Measurements from ENCODE around the gene PIN1.

- TF ChIP-seq EP300 (IDR thresholded peaks at IDR 0.05; ENCODE audit: borderline replicate concordance) (no peak), CEBPB (IDR thresholded peaks at IDR 0.05) (no peak), TAF1 (IDR thresholded peaks at IDR 0.05; ENCODE audit: low read depth) (no peak), NFIC (IDR thresholded peaks at IDR 0.05) (no peak), YY1 (IDR thresholded peaks at IDR 0.05; ENCODE audit: low read depth) (no peak), USF1 (IDR thresholded peaks at IDR 0.05) (no peak), TEAD4 (IDR thresholded peaks at IDR 0.05) (no peak), REST (IDR thresholded peaks at IDR 0.05; ENCODE audit: low read depth) (no peak), RAD21 (IDR thresholded peaks at IDR 0.05; ENCODE audit: low read depth) (no peak), MAX (IDR thresholded peaks at IDR 0.05) (no peak), TCF12 (IDR thresholded peaks at IDR 0.05; ENCODE audit: low read depth) (no peak), ZBTB7A (IDR thresholded peaks at IDR 0.05; ENCODE audit: low read depth) (no peak), CREB1 (IDR thresholded peaks at IDR 0.05; ENCODE audit: low read depth) (no peak)
Observed at GRCh38 chr19:9797871-9798270, 37.2 kb upstream of the PIN1 start.

Measured in Ishikawa (cell line).